ENCODE measurements around the gene DNAJC5G.
A peak's percentile ranks its signal among the peaks of the same experiment; 100 is the strongest.
"Not testable (repeated sequence)": the region's sequence is repeated elsewhere in the genome, so short reads cannot be mapped to it uniquely, and the experiment has no call there.

The DNAJC5G gene

GRCh38 chr2:27312152-27312551 is 36.9 kb downstream of the DNAJC5G start:
- no peak for DNase-seq

- no peak for DNase-seq
Observed at GRCh38 chr2:27313882-27314645, 38.8 kb downstream of the DNAJC5G start.

DNA sequence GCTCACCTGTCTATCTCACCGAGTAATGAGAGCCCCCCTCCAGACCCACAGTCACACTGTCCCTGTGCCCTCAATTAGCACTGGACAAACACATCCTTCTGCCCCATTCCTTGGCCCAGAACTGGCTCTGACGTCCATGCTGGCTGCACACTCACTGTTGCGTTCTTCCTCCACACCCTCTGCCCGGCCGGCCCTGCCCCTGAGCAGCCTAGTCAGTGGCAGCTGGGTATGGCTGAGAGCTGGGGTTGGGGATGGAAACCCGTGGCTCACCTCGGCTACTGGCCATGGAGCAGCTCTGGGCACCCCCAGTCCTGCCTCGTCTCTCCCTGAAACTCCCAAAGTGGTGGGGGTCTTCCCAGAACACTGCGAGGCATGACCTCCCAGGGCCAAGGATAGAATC is 39.5 kb downstream of the DNAJC5G start:
- no peak for DNase-seq

DNA sequence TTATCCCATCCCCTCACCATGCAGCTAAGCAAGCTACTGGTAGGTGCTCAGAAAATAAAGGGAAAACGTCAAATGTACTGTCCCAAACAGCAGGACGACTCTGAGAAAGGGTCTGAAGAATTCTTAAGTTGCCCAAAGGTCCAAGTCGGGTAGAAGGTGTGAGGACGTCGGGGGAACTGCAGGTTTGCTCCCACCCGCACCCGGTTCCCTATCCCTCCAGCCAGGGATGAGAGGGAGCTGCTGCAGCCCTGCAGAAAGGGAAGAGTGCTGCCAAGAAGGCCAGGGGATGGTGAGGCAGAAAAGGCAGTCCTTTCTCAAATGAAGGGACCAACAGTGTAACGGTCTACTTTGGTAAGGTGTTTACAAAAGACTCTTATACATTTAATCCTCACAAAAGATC is 39.9 kb downstream of the DNAJC5G start:
- no peak for DNase-seq

- no peak for DNase-seq
Observed at GRCh38 chr2:27316655-27317412, 41.6 kb downstream of the DNAJC5G start.

DNA sequence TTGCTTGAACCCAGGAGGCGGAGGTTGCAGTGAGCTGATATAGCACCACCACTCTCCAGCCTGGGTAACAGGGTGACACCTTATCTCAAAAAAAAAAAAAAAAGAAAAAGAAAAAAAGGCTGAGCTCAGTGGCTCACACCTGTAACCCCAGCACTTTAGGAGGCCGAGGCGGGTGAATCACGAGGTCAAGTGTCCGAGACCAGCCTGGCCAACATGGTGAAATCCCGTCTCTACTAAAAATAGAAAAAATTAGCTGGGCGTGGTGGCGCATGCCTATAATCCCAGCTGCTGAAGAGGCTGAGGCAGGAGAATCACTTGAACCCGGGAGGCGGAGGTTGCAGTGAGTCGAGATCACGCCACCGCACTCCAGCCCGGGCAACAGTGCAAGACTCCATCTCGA is 44.6 kb downstream of the DNAJC5G start:
- not testable (repeated sequence) for DNase-seq

DNA sequence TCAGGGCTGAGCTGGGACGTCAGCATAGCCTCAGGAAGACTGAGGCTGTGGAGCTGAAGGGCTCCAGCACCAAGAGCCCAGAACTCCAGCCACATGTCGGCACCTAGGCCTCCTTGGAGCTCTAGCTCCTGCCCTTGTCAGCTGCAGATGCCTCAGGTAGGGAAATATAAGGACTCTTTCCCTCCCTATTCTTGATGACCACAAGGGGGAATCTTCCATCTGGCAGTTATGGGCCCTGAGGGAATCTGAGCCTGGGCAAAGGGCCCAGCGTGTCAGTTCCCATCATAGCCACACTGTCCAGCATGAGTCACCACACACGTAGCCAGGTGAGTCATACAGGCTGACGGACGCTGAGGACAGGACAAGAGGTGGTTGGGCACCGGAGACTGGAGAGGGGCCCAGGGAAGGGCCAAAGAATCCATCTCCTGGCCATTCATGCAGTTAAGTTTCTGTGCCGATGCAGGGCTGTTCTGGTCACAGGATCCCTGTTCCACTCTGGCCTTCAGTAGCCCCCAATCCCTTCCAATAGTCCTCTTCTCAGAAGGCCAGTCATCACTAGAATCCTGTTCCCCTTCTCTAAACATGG is 45.8 kb downstream of the DNAJC5G start:
- no peak for DNase-seq

DNA sequence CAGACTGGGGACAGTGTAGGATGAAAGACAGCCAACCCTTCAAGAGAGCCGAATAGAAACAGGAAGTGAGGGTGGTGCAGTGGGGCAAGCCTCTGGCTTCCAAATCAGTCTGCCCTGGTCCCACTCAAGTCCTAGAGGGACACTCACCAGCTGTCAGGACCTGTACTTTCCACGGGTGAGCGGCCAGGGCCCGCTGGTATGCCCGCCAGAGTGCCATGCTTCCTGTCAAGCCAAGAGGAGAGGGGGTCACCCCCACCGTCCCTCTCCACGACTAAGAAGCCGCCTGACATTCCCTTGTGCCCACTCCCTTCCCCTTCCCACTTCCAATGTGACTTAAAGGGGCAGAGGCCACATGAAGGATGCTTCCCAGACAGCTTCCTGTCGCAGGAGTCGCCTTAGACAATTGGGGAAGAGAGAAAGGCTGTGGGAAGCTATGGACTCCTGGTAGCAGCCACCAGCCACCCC is 47.1 kb downstream of the DNAJC5G start:
- peak; percentile 15 to 21 for DNase-seq

DNA sequence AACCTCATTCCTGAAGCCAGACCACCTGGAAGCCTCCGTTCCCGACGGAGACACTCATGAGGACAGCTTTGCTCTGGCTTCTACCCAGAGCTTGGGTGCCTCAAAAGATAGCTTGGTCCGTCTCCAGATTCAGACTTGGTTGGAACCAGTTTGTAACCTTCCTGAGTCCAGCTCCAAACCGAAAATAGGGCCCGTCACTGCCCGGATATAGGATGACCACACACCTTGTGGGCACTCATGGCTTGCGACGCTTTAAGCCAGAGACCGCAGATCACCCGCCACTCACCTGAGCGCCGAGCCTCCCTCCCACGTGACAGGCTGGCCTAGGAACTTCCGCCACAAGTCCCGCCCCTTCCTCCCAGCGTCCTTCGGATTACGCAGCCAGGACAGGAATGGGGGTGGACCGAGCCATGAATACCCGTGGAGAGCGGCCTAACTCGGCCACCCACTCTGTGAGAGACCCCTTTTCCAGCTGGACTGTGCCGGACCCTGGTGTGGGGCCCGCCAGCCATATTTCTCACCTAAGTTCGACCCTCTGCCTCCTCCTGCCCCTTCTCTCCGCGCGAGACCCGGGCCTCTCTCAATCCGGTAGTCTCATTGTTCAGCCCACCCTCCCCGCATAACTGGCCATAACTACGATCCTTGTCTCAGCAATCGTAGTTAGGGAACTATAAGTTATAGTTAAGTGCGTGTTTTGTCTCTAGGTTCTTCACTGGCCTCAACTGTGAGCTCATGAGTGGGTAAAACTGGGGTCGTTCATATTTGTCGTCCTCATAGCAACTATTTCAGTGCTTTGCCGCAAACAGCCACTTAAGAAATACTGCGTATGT is 47.7 kb downstream of the DNAJC5G start, which contains the start of gene MPV17:
MPV17 (minus strand) TSS at position 332 of the 830 bp plus-strand sequence. CDS start 580 bp downstream, outside the sequence.
- DNase-seq, result peak; percentile 89

DNA sequence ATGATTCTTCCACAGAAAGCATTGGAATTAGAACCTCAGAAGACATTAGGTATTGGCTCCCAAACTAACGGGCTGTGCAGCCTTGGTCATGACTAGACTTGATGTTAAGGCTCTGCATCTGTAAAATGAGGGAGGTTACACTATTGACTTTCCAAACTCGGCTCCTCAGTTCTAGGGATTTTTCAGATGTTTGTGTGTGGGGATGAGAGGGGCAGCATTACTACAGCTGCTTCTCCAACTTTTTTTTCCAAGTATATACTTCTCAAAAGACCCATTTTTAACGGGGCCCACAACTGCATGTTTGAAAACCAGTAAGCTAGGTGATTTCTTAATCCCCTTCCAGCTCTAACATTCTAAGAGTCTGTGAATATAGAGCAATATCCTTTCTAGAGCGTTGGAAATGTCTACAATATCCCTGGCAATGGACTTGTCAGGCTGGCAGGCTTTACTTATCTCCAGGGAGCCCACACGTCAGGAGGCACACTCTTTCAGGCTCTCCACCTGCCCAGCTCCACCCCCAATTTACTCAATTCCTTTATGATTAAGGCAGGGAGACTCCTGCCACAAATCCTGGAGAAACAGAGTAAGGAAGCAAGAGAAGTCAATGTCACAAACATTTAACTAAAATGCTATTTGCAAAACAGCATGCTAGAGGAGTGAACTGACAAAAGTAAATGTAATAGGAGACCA is 48.5 kb downstream of the DNAJC5G start:
- DNase-seq, result no peak

DNA sequence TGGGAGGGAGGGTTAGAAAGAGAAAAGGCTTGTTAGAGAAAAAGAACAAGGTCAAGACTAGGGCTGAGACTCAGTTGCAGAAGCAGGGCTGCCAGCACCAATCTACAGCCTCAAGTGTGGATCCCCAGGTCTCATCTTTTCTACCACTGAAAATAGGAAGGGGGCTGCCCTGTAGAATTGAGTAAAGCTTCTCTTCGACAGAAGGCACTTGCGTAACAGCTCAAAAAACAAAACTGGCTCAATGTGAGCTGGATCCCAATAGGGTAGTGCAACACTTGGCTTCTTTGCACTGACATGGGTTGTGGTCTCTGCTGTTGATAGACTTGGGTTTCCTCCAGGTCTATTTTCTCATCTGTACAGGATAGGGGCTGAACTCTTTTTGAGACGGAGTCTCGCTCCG is 49.5 kb downstream of the DNAJC5G start:
- no peak for DNase-seq
